Ascending aorta (tissue), 2 donors: ENCODE measurements around the gene HCAR2. TPM values are rescaled to one million over a fixed set of nuclear protein-coding genes. Genes with fewer than 3 reads are reported as not detected.

Source experiments
- DNase-seq, 2 donors: peaks; one replicate each; pipeline ENCODE4 v3.0.0-alpha.2; 2019; ENCODE audit warnings: low spot score in 2 of 2
- H3K27ac ChIP-seq, 2 donors: fragments of 200-600 bp; sonication (generic); one replicate each; pipeline ENCODE4 v1.5.1; 2016 to 2017; ENCODE audit warnings: mild to moderate bottlenecking in 1 of 2
- H3K27me3 ChIP-seq: fragments of 200-600 bp; sonication (generic); one replicate; pipeline ENCODE4 v1.5.1; 2017
- H3K36me3 ChIP-seq, 2 donors: fragments of 200-600 bp; sonication (generic); one replicate each; pipeline ENCODE4 v1.5.1; 2016
- H3K4me1 ChIP-seq, 2 donors: fragments of 200-600 bp; sonication (generic); one replicate each; pipeline ENCODE4 v1.5.1; 2016 to 2017; ENCODE audit warnings: mild to moderate bottlenecking in 1 of 2
- H3K4me3 ChIP-seq, 2 donors: fragments of 200-600 bp; sonication (generic); one replicate each; pipeline ENCODE4 v1.5.1; 2016 to 2017; ENCODE audit warnings: mild to moderate bottlenecking in 1 of 2
- H3K9me3 ChIP-seq, 2 donors: fragments of 200-600 bp; sonication (generic); one replicate each; pipeline ENCODE4 v1.5.1; 2016
- intact Hi-C: fragments of 100-400 bp; cut with DNase I; formaldehyde crosslinking; loops from one replicate; pipeline ENCODE4 v1.15.1; 2023
- total RNA-seq: library from RNA; depleted of rRNA; stranded (reverse); fragments of >200 nt; gene quantifications from one replicate; pipeline ENCODE4 v1.1.0, GENCODE V29; 2016
- TF ChIP-seq, protein P1 (sequence below), 3 experiments: fragments of 200-600 bp in 2 of 3; fragments of 450-650 bp in 1 of 3; sonication (generic) in 2 of 3; IDR thresholded peaks; one replicate each; pipeline ENCODE4 v1.5.1; 2016 to 2019; ENCODE audit warnings: antibody characterized with exemption in 3 of 3, mild to moderate bottlenecking in 1 of 3, moderate library complexity in 1 of 3

Gene HCAR2
- total RNA-seq, 1 donor from 2014 or later: 3.9 TPM

DNA sequence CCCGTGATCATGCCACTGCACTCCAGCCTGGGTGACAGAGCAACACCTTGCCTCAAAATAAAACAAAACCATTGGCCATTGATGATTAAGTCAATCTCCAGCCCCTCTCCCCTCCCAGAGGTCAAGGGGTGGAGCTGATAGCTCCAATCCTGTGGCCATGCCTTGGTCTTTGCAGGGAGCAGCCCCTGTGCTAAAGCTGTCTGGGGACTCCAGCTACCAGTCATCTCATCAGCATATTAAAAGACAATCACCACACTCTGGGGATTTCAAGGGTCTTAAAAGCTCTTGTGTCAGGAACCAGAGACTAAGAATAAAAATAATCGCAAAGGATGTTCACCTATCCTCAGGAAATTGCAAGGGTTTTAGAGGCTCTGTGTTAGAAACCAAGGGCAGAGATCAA, 30.6 kb downstream of the HCAR2 start:
- Histone ChIP-seq H3K36me3 (no peaks in the 10 kb centered on the region), H3K27me3 (no peaks in the 10 kb centered on the region), H3K27ac (no peak overlapping the region), H3K4me1 (no peaks in the 10 kb centered on the region), H3K4me3 (no peak overlapping the region), H3K9me3 (no peaks in the 10 kb centered on the region)
- DNase-seq: no peak
- intact Hi-C loops: no loop called here
- TF ChIP-seq, protein P1, sequence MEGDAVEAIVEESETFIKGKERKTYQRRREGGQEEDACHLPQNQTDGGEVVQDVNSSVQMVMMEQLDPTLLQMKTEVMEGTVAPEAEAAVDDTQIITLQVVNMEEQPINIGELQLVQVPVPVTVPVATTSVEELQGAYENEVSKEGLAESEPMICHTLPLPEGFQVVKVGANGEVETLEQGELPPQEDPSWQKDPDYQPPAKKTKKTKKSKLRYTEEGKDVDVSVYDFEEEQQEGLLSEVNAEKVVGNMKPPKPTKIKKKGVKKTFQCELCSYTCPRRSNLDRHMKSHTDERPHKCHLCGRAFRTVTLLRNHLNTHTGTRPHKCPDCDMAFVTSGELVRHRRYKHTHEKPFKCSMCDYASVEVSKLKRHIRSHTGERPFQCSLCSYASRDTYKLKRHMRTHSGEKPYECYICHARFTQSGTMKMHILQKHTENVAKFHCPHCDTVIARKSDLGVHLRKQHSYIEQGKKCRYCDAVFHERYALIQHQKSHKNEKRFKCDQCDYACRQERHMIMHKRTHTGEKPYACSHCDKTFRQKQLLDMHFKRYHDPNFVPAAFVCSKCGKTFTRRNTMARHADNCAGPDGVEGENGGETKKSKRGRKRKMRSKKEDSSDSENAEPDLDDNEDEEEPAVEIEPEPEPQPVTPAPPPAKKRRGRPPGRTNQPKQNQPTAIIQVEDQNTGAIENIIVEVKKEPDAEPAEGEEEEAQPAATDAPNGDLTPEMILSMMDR (IDR thresholded peaks at IDR 0.05): no peak

DNA sequence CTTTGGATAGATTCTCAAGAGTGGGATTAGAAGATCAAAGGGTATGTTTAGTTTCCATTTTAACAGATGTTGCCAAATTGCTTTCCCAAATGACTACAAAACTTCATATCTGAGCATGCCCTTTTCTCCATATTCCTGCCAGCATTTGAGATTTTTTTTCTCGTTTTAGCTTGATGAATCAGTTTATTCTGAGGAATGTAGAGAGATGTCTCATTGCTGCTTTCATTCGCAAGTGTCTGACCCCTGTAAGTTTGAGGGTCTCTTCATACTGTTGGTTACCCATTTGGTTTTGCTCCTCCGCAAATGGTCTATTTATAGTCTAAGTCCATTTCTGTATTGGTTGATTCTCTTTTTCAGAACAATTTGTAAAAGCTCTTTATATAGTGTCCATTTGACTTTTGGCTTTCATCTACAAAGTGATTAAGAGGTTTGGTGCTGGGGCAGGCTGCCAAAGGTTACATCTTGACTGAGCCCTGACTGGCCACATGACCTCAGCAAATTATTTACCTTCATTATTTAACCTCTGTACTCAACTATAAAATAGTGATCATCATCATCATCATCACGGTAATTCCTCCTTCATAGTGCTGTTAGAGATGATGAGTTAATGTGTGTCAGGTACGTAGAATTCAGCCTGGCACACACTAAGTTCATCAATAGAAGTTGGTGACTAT, 33.6 kb downstream of the HCAR2 start:
- Histone ChIP-seq H3K9me3 (no peaks in the 10 kb centered on the region), H3K27ac (no peak overlapping the region), H3K4me3 (no peak overlapping the region), H3K4me1 (no peaks in the 10 kb centered on the region), H3K36me3 (no peaks in the 10 kb centered on the region), H3K27me3 (no peaks in the 10 kb centered on the region)
- intact Hi-C loops: no loop called here
- TF ChIP-seq, protein P1 (IDR thresholded peaks at IDR 0.05): no peak
- DNase-seq: no peak

DNA sequence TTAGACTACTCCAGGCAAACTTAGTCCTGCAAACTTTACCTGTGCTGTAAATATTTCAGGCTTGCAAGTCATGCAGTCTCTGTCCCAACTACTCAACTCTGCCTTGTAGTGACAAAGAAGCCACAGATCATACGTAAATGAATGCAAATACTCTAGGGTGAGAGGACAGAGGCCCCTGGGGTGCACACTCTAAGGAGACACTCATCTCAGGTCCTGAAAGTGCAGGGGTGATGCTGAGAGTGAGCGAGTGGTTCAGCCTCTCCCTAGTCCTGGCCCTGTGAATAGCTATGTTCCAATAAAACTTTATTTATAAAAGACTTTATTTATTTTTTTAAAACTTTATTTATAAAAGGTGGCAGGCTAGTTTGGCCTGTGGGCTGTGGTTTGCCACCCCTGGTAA, 34.9 kb downstream of the HCAR2 start:
- intact Hi-C loops: no loop called here
- Histone ChIP-seq H3K36me3 (no peaks in the 10 kb centered on the region), H3K9me3 (no peaks in the 10 kb centered on the region), H3K4me1 (no peaks in the 10 kb centered on the region), H3K27ac (no peak overlapping the region), H3K27me3 (no peaks in the 10 kb centered on the region), H3K4me3 (no peak overlapping the region)
- no peak for DNase-seq
- TF ChIP-seq, protein P1 (IDR thresholded peaks at IDR 0.05): no peak

DNA sequence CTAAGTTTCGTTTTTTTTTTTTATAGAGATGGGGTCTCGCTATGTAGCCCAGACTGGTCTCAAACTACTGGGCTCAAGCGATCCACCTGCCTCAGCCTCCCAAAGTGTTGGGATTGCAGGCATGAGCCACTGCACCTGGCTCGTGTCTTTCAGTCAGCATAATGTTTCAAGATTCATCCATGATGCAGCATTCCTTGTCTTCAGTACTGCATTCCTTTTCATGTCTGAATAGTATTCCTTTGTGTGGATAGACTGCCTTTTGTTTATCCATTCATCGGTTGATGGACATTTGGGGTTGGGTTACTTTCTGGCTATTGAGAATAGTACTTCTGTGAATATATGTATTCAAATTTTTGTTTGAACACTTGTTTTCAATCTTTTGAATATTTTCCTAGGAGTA, 37.4 kb downstream of the HCAR2 start:
- Histone ChIP-seq H3K4me1 (no peaks in the 10 kb centered on the region), H3K36me3 (no peaks in the 10 kb centered on the region), H3K4me3 (no peak overlapping the region), H3K27ac (no peak overlapping the region), H3K9me3 (no peaks in the 10 kb centered on the region), H3K27me3 (no peaks in the 10 kb centered on the region)
- intact Hi-C loops: no loop called here
- TF ChIP-seq, protein P1 (IDR thresholded peaks at IDR 0.05): no peak
- no peak for DNase-seq

DNA sequence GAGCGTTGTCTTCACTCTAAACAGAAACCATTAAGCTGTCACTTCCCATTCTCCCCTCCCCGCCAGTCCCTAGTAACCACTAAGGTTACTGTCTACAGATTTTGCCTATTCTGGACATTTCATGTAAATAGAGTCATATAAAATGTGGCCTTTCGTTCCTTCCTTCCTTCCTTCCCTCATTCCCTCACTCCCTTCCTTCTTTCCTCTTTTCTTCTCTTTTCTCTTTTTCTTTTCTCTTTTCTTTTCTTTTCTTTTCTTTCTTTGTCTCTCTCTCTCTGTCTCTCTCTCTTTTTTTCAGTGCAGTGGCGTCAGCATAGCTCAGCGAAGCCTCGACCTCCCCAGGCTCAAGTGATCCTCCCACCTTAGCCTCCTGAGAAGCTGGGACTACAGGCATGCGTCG, 37.8 kb downstream of the HCAR2 start:
- Histone ChIP-seq H3K4me1 (no peaks in the 10 kb centered on the region), H3K27ac (no peak overlapping the region), H3K27me3 (no peaks in the 10 kb centered on the region), H3K4me3 (no peak overlapping the region), H3K36me3 (no peaks in the 10 kb centered on the region), H3K9me3 (no peaks in the 10 kb centered on the region)
- DNase-seq: no peak
- TF ChIP-seq, protein P1 (IDR thresholded peaks at IDR 0.05): no peak
- intact Hi-C loops: no loop called here

DNA sequence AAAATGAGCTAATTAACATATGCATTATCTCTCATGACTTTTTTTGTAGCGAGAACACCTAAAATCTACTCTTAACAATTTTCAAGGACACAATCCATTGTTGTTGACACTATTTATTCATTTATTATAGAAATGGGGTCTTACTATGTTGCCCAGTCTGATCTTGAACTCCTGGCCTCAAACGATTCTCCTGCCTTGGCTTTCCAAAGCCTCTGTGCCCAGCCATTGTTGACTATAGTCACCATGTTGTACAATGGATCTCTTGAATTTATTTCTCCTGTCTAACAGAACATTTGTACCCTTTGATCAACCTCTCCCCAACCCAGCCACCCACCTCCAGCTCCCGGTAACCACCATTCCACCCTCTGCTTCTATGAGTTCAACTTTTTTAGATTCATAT, 41.2 kb downstream of the HCAR2 start:
- Histone ChIP-seq H3K4me1 (no peaks in the 10 kb centered on the region), H3K9me3 (no peaks in the 10 kb centered on the region), H3K36me3 (no peaks in the 10 kb centered on the region), H3K4me3 (no peak overlapping the region), H3K27me3 (no peaks in the 10 kb centered on the region), H3K27ac (no peak overlapping the region)
- DNase-seq: no peak
- intact Hi-C loops: no loop called here
- TF ChIP-seq, protein P1 (IDR thresholded peaks at IDR 0.05): no peak
